Astrocyte (in vitro differentiated cells and primary cell): Measurements from ENCODE around the gene CHD1L.

Experiments used
- CTCF ChIP-seq: IDR thresholded peaks from 2 replicates; pipeline ENCODE4 v1.5.1; 2011; ENCODE audit warnings: low read depth, mild to moderate bottlenecking, inconsistent platforms, low read length, moderate library complexity; ENCODE audit not compliant: insufficient read depth
- EZH2 ChIP-seq: IDR thresholded peaks from 2 replicates; pipeline ENCODE4 v1.6.1; 2012; ENCODE audit warnings: mild to moderate bottlenecking, low read length, inconsistent platforms; ENCODE audit not compliant: insufficient read depth

- TF ChIP-seq CTCF: no peak
- TF ChIP-seq EZH2: no peak
Observed at GRCh38 chr1:147238925-147239820, 3.3 kb upstream of the CHD1L start.
